ENCODE results near the gene NFATC1.
"Not testable (repeated sequence)": the region's sequence is repeated elsewhere in the genome, so short reads cannot be mapped to it uniquely, and the experiment has no call there.

The NFATC1 gene

GRCh38 chr18:79375441-79376154, 20.1 kb upstream of the NFATC1 start:
- no peak for DNase-seq (ENCODE audit: low read depth)

GRCh38 chr18:79376661-79377060, 19.1 kb upstream of the NFATC1 start:
- DNase-seq (ENCODE audit: low read depth), result not testable (repeated sequence)

GRCh38 chr18:79377187-79377891, 18.4 kb upstream of the NFATC1 start:
- DNase-seq (ENCODE audit: low read depth), result no peak

- peak; percentile 73 for DNase-seq (ENCODE audit: low read depth)
Observed at GRCh38 chr18:79378536-79379250, 17.0 kb upstream of the NFATC1 start.

GRCh38 chr18:79379251-79379905, 16.4 kb upstream of the NFATC1 start:
- DNase-seq (ENCODE audit: low read depth), result no peak

GRCh38 chr18:79379931-79380815, 15.6 kb upstream of the NFATC1 start:
- no peak for DNase-seq (ENCODE audit: low read depth)

- DNase-seq (ENCODE audit: low read depth), result no peak
Observed at GRCh38 chr18:79380816-79381806, 14.6 kb upstream of the NFATC1 start.

- DNase-seq (ENCODE audit: low read depth), result no peak
Observed at GRCh38 chr18:79381811-79382311, 13.9 kb upstream of the NFATC1 start.

- DNase-seq (ENCODE audit: low read depth), result no peak
Observed at GRCh38 chr18:79382681-79383387, 12.9 kb upstream of the NFATC1 start.

- no peak for DNase-seq (ENCODE audit: low read depth)
Observed at GRCh38 chr18:79383388-79384056, 12.2 kb upstream of the NFATC1 start.

- DNase-seq (ENCODE audit: low read depth), result no peak
Observed at GRCh38 chr18:79384151-79384807, 11.5 kb upstream of the NFATC1 start.

GRCh38 chr18:79384834-79385233, 10.9 kb upstream of the NFATC1 start:
- no peak for DNase-seq (ENCODE audit: low read depth)

GRCh38 chr18:79385326-79385707, 10.4 kb upstream of the NFATC1 start:
- DNase-seq (ENCODE audit: low read depth), result no peak

- DNase-seq (ENCODE audit: low read depth), result no peak
Observed at GRCh38 chr18:79385708-79386341, 9.9 kb upstream of the NFATC1 start.

GRCh38 chr18:79386547-79386946, 9.2 kb upstream of the NFATC1 start:
- DNase-seq (ENCODE audit: low read depth), result no peak

GRCh38 chr18:79387214-79387613, 8.5 kb upstream of the NFATC1 start:
- DNase-seq (ENCODE audit: low read depth), result no peak

GRCh38 chr18:79387615-79388014, 8.1 kb upstream of the NFATC1 start:
- no peak for DNase-seq (ENCODE audit: low read depth)

GRCh38 chr18:79388043-79388442, 7.7 kb upstream of the NFATC1 start:
- DNase-seq (ENCODE audit: low read depth), result no peak

Data from stimulated activated CD8-positive, alpha-beta memory T cell treated with anti-CD3 and anti-CD28 coated beads, Interleukin-15, amount 100 ng/mL, for 24 hours (primary cell).